Stimulated activated naive CD8-positive, alpha-beta T cell treated with anti-CD3 and anti-CD28 coated beads, Interleukin-15, Interleukin-2, amounts not matched to agents 100 U/mL and 50 U/mL, for 24 hours (primary cell): ENCODE data around the gene USP17L18.
"Not testable (repeated sequence)": the region's sequence is repeated elsewhere in the genome, so short reads cannot be mapped to it uniquely, and the experiment has no call there.

Experiments
- ATAC-seq: fragments of 150-1000 bp; cut with Tn5 transposase; one replicate; pipeline ENCODE4 v1.10.0; 2021
- DNase-seq: peaks from one replicate; pipeline ENCODE4 v3.0.0; 2021

Gene USP17L18

GRCh38 chr4:9247953-9248680 is at the start of gene USP17L18:
USP17L18 (plus strand) TSS chr4:9248630; CDS start chr4:9248630, 0 bp downstream.
- not testable (repeated sequence) for DNase-seq, ATAC-seq

- not testable (repeated sequence) for DNase-seq, ATAC-seq
These were observed 38.1 kb upstream of the USP17L18 start, which contains the start of gene USP17L10 for GRCh38 chr4:9210357-9210756. USP17L10 (plus strand) TSS chr4:9210657; CDS start chr4:9210657, 0 bp downstream.

- DNase-seq, ATAC-seq: not testable (repeated sequence)
These were observed 33.7 kb upstream of the USP17L18 start for GRCh38 chr4:9214701-9215100.

- not testable (repeated sequence) for DNase-seq, ATAC-seq
These were observed 33.3 kb upstream of the USP17L18 start, which contains the start of gene USP17L11 for GRCh38 chr4:9215105-9215504. USP17L11 (plus strand) TSS chr4:9215405; CDS start chr4:9215405, 0 bp downstream.

- DNase-seq, ATAC-seq: not testable (repeated sequence)
These were observed 28.6 kb upstream of the USP17L18 start, which contains the start of gene USP17L12 for GRCh38 chr4:9219852-9220251. USP17L12 (plus strand) TSS chr4:9220152; CDS start chr4:9220152, 0 bp downstream.

- not testable (repeated sequence) for DNase-seq, ATAC-seq
These were observed 23.8 kb upstream of the USP17L18 start, which contains the start of gene USP17L13 for GRCh38 chr4:9224596-9224995. USP17L13 (plus strand) TSS chr4:9224896; CDS start chr4:9224896, 0 bp downstream.

GRCh38 chr4:9230249-9230648 is 18.2 kb upstream of the USP17L18 start:
- DNase-seq, ATAC-seq: not testable (repeated sequence)

GRCh38 chr4:9234085-9234484 is 14.3 kb upstream of the USP17L18 start, which contains the start of gene USP17L15:
USP17L15 (plus strand) TSS chr4:9234385; CDS start chr4:9234385, 0 bp downstream.
- ATAC-seq, DNase-seq: not testable (repeated sequence)

- ATAC-seq, DNase-seq: not testable (repeated sequence)
These were observed 10.0 kb upstream of the USP17L18 start for GRCh38 chr4:9238461-9238860.

GRCh38 chr4:9243579-9243978 is 4.9 kb upstream of the USP17L18 start, which contains the start of gene USP17L17:
USP17L17 (plus strand) TSS chr4:9243879; CDS start chr4:9243879, 0 bp downstream.
- not testable (repeated sequence) for ATAC-seq, DNase-seq

- not testable (repeated sequence) for DNase-seq, ATAC-seq
These were observed 4.6 kb downstream of the USP17L18 start, which contains the start of gene USP17L19 for GRCh38 chr4:9253078-9253477. USP17L19 (plus strand) TSS chr4:9253378; CDS start chr4:9253378, 0 bp downstream.

GRCh38 chr4:9257824-9258223 is 9.4 kb downstream of the USP17L18 start, which contains the start of gene USP17L20:
USP17L20 (plus strand) TSS chr4:9258124; CDS start chr4:9258124, 0 bp downstream.
- not testable (repeated sequence) for ATAC-seq, DNase-seq

- not testable (repeated sequence) for ATAC-seq, DNase-seq
These were observed 14.1 kb downstream of the USP17L18 start, which contains the start of gene USP17L21 for GRCh38 chr4:9262572-9262971. USP17L21 (plus strand) TSS chr4:9262872; CDS start chr4:9262872, 0 bp downstream.

GRCh38 chr4:9267319-9267718 is 18.9 kb downstream of the USP17L18 start, which contains the start of gene USP17L22:
USP17L22 (plus strand) TSS chr4:9267619; CDS start chr4:9267619, 0 bp downstream.
- ATAC-seq, DNase-seq: not testable (repeated sequence)

- peak; percentile 1 for DNase-seq
These were observed 23.3 kb downstream of the USP17L18 start for GRCh38 chr4:9271719-9272118.

More at GRCh38 chr4:9271719-9272118, 23.3 kb downstream of the USP17L18 start:
- not testable (repeated sequence) for ATAC-seq
